HG03565 (cell line): Measurements from ENCODE around the gene TAPT1.
"Not testable (repeated sequence)": the region's sequence is repeated elsewhere in the genome, so short reads cannot be mapped to it uniquely, and the experiment has no call there.

Source experiments
- ATAC-seq: cut with Tn5 transposase; IDR thresholded peaks from one replicate; pipeline ENCODE4 v1.9.1; 2021; ENCODE audit warnings: mild to moderate bottlenecking, moderate library complexity; ENCODE audit not compliant: unreplicated experiment

Gene TAPT1

DNA sequence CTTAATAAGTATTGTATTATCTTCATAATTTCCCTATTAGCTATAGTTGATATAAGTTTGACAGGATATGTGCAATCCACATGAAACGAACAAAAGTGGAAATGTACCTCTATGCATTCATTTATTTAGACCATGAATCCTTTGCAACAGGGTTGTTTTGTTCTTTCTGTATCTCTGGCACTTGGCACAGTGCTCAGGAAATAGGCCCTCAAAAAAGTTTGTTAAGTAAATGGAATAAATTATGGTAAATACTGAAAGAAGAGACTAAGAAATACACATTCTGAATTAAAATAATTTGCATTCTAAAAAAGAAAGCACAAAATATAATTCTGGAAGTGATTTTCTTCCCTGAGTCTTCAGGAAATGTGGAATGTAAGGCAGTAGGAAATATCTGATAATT, 39.3 kb downstream of the TAPT1 start:
- ATAC-seq: no peak

DNA sequence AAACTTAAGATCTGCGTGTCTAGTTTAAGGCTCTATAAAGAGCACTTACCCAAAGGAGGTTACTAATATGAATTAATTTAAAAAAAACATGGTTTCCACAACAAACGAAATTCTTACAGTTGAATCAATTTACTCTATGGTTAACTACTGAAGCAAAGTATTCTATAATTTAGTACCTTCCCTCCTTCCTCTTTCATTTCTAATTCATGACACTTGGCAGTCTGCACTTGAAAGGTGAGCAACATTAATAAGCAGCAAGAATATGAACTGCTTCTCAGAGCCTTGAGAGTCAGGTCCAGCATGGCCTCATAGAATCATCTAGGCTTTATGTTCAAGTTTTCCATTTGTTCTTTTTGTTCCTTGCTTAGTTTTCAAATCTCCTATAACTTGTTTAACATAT, 42.7 kb downstream of the TAPT1 start:
- no peak for ATAC-seq

DNA sequence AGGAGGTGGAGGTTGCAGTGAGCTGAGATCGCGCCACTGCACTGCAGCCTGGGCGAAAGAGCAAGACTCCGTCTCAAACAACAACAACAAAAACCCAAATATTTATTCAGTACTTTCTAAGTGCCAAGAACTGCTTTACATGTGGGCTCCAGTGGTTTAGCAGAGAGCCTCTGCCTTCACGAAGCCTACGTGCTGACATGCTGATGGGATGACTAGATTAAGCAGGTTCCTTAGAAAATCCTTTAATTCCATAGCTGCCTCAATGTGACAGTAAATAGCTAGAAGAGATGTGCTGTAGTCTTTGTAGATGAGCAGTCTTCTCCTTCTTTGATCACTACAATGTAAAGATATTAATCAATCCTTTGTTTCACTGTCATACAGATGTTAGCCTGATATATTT, 49.6 kb downstream of the TAPT1 start:
- ATAC-seq: no peak

DNA sequence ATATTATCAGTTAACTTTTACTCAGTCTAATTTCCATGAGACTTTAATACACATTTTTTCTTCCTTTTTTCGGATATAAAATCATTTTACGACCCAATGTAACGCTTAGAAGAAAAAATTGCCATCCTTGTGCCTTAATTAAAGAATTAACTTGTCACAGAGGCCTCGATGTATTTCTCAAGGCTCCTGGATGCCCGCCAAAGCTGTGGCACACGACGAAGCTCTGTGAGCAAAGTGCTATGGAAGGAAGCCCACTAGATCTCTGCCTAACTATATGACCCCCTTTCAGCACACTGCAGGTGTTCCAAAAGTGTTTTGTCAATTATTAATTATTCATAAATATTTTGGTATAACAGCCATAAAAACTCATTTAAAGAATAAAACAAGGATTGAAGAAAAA, 54.4 kb downstream of the TAPT1 start:
- no peak for ATAC-seq

DNA sequence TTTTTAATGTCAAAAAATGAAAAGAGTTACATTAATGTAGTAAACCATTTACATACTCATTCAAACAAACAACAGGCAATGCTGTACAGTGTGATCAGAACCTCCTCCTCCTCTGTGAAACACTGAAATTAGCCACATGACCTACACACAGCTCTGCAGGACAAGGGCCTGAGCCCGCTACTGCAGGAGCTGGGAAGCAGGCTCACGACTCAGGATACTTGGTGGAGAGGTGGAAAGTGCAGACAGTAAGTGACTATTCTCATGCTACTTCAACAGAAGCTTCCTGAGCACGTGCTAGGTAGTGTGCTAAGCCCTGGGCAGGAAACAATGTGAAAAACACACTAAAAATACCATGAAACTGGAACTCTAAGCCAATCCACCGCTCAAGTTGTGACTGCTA, 56.8 kb downstream of the TAPT1 start:
- no peak for ATAC-seq

DNA sequence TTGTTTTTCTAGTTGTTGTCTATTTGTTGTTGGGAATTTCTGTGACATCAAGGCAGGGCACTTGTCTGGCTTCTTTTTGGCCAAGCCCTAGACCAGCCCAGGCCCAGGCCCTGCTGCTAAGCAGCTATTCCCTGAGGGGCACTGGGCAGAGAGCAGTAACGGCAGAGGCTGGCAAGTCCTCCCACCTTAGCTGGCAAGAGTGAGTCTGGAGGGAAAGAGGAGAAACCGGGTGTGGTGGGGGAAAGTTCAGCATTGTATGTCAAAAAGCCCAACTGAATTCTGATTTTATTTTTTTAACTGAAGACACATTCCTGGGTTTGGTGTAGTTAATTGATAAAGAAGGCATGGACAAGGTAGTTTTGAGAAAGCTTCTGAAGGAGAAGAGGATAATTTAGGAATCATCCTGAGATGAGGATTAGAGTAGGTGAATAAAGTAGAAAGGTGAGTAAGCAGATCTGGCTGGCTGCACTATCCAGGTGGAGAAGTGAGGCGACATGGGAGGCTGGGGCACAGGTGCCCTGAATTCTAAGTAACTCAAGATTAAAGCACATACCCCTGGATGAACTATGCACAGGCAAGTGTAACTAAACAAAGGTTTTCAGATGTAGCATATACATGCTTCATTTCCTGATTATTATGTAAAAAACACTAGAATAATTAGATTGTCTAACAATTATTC, 57.4 kb downstream of the TAPT1 start:
- ATAC-seq: no peak

DNA sequence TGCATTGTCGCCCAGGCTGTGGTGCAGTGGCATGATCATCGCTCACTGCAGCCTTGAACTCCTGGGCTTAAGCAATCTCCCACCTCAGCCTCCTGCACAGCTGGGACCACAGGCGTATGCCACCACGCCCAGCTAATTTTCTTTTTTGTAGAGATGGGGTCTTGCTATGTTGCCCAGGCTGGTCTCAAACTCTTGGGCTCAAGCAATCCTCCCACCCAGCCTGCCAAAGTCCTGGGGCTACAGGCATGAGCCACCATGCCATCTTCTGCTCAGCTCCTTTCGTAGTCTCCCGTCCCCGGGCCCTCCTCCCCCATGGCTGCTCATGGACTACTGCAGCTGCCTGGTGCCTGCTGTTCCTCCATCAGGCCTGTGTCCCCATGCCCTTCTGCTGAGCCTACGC, 58.1 kb downstream of the TAPT1 start:
- ATAC-seq: no peak

DNA sequence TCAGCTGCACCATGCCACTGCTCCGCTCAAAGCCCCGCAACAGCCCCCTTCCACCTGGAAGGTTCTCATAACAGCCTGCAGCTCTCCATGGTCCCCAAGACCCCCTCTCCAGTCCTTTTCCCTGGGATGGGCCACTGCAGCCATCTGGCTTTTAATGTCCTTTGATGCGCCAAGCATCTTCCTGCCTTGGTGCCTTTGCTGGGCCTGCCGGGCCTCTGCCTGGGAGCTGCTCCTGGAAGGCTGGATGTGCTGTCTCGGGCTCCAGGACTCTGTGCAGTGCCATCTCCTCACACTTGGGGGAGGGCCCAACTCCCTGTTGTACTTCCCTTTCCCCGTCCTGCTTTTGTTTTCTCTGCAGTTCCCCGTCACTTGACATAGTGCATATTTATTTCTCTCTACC, 60.3 kb downstream of the TAPT1 start:
- no peak for ATAC-seq

DNA sequence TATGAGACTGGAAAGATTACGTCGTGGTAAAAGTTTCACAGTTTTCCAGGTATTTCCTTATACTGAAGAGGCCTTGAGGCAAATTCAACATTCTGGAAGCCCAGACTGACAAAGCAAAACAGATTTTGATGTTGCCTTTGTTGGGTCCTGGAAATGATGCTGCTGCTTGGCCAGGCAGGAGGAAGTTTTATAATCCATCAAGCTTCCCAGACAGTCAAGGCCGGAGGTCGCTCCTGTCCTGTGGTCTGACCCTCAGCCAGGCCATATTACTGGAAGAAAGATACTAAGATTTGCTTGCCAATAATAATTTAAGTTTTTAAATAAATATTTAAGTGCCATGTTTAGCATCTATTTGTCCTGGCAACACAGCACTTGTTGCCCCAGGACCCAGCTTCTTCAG, 63.4 kb downstream of the TAPT1 start:
- ATAC-seq: no peak

DNA sequence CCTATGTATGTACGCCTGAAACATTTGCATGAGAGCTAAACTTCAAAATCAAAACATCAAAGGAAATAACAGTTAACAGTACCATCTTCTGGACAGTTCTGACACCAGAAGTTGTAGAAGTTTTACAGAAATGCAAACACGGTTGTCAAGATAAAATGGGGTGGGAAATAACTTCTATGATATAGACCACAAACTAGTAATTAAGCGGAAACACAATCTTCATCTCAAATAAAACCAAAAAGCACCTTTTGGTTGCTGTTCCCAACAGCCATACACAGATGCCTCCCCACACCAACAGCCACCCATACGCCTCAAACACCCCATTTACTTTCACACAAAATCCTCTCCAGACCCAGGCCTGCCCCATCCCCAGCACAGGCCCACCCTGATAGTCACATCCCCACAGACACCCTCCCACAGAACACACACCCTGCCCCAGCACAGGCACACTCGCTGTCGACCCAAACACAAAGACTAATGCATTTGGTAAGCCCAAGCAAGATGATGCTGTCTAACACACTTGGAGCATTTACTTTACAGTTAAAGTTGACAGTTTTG, 64.3 kb downstream of the TAPT1 start:
- ATAC-seq: no peak

DNA sequence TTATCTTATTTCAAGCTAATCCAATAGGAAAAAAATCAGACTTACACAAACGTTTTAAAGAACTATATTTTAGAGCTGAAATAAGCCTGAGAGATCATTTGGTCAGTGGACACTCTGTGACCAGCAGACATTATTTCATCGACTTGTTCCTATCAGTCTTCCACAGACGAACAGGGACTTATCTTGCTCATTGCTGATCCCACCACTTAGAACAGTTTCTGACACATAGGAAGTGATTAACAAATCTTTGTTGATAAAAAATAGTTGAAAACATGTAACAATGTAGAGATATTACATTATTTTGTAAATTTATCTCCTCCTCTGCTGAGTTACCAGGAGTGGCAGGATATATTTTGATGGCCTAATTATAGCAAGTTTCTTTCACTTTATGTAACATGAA, 65.8 kb downstream of the TAPT1 start:
- ATAC-seq: no peak

DNA sequence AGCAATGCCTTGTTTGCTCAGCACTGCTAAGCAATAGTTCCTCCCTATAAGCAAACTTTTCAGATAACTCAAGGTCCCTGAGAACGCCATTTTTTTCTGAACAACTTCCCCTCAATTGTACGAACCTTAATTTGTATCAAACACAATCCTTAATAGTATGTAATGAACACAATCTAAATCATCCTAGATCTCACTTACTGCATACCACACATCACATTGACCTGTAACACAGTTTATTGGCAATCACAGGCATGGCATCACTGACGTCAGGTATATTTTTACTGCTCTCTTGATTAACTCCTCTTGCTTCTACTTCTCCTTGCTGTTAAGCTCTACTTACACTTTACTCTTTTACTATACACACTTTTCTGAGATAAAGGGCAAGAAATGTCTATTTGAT, 67.0 kb downstream of the TAPT1 start:
- no peak for ATAC-seq

DNA sequence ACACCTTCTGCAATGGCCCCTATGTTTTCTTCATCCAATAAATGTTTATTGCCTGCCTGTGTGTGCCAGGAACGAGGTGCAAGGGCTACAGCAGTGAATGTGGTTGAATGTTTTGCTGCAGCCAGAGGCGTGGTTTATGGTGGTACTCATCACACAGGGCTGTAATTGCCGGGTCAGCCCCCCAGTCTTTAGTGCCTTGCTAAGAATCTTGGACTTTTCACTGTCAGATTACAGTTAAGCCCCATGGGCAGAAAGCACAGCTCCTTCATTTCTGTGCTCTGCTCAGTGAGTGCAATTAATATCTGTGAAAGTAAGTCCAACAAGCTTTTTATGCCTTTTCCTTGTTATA, 67.8 kb downstream of the TAPT1 start:
- no peak for ATAC-seq

DNA sequence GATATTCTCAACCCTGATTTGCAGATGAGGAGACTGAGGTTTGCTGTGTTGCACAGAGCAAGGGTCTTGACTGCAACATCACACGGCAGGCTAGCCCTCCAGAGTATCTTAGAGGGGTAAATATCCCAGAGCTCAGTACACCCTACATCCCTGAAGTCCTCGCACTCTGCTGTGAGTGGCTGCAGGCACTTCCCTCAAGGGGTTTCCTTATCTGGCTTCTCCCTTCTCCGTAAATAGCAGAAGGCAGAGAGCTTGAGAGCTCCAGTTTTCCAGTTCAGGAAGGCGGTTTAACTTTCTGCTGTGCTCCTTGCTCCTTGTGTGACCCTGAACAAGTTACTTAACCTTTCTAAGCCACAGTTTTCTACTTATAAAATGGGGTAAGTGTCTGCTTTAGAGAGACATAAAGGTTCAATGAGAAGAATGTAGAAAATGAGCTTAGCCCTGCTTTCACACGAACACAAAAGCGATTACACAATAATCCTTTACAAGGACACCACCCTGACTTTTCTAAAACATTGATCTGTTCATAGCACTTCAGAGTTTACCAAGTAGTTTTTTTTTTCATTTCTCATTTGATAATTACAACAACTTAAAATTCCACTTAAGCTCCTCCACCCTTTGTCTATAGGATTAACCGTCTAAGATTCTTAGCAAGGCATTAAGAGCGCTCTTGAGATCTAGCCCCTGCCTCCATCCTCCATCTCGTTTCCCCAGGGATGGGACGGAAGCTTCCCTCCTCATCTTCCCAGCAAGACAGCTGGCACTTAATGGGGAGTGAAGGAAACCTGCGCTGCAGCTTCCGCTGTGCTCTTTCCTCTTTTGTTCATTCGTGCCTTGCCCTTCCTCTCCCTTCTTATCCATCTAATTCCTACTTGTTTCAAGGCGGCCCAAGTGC, 68.4 kb downstream of the TAPT1 start:
- no peak for ATAC-seq

DNA sequence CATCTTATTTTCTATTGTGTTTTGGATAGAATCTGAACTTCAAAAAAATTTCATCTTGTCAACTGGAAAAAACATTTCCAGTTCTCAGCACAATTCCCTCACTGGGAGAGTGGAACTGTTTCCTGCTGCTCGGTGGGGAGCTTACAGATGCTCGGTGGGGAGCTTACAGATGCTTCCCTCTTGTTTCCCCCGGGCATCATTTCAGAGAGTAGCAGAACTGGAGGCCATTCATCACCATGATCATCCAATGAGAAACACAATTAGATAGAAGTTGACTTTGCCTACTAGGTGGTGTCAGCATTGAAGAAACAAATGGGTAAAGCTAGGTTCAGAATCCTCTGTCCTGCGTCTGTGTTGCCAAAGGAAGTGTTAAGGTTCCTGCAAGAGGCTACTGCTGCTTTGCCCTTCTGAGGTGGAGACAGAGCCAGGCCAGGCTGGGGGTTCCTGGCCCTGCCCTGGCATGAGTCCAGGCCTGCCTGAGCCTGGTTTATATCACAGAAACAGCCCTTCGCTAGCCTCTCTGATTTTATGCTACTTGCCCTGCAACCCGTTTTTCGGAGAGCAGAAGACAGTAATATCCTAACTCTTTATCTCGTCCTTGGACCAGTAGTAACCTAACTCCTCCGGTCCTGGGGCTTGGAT, 70.6 kb downstream of the TAPT1 start:
- ATAC-seq: no peak

DNA sequence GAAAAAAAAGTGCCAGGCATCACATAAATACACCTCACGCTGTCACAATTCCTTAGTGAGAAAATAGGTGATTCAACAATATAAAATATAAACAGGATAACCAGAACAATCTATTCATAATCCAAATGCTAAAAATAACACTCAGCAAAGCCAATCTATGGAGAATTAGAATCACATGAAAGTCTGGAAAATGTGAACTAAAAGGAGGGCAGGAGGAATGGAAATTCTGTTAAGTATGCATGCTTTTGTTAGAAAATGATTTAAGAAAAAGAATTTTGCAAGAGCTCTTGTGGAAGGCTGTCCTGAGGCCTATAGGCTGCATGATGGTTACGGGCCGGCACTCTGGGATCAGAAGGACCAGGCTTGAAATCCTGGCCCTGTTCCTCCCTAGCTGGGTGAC, 71.8 kb downstream of the TAPT1 start:
- ATAC-seq: no peak

DNA sequence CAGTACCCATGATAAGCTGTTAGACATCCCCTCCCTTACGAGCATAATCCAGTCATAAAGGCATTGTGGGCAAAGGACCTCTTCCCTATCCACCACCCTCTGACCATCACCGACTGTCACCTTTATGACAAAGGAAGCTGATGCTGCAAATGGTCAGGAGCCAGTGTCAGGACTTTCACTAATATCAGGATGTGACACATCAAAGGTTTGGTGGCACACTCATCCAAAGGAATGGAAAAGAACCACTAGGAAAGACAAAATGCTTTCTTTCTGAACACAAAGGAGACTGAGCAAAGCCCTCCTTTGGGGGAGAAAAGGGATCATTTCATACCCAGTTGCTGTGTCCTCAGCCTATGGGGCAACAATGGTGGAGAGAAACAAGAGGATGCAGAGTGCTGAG, 75.6 kb downstream of the TAPT1 start:
- no peak for ATAC-seq

DNA sequence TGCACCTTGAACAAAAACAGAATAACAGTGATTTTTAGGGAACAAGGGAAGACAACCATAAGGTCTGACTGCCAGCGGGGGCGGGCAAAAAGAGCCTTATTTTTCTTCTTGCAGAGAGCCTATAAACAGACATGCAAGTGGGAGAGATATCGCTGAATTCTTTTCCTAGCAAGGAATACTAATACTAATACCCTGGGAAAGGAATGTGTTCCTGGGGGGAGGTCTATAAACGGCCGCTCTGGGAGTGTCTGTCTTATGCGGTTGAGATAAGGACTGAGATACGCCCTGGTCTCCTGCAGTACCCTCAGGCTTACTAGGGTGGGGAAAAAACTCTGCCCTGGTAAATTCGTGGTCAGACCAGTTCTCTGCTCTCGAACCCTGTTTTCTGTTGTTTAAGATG, 81.4 kb downstream of the TAPT1 start:
- not testable (repeated sequence) for ATAC-seq

DNA sequence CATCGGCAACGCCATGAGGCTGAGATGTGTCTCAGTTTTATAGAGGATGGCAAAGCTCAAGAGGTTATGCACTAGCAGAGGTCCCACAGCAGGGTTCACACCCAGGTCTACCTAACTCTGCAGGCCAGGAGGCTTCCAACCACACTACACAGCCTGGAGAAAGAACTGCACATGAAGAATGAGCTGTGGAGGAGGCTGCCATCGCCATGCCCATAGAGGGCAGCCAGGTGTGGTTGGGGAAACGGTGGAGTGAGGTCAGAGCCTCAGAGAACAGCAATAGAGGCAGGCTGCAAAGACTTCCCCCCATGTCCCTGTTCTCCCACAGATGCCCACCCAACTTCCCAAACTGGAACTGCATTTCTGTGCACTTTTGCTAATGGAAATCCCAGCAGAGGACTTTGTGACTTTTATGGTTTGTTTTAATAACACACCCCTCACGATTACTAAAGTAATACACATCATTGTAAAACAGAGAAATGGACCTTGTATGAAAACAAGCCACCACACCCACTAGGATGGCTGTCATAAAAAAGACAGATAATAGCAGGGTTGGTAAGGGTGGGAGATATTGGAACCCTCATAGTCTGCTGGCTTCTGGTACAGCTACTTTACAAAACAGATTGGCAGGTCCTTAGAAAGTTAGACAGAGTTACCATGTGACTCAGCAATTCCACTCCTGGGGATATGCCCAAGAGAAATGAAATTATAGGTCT, 83.5 kb downstream of the TAPT1 start:
- ATAC-seq: no peak

DNA sequence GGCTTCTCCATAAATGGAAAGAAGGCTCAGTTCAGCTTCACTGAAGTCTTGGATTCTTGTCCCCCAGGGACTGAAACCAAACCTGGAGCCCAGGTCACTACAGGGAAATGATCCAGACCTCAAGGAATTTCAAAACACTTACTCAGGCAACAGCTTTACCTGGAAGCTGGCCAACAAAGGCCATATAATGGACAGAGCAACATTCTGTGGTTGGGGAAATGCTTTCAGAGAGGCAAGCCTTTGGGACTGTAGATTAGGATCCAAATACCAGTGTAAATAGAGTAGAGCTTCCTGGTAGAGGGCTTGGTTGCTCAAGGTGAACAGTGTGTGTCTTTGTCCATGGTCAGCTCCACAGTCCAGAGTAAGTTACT, 85.4 kb downstream of the TAPT1 start:
- no peak for ATAC-seq

DNA sequence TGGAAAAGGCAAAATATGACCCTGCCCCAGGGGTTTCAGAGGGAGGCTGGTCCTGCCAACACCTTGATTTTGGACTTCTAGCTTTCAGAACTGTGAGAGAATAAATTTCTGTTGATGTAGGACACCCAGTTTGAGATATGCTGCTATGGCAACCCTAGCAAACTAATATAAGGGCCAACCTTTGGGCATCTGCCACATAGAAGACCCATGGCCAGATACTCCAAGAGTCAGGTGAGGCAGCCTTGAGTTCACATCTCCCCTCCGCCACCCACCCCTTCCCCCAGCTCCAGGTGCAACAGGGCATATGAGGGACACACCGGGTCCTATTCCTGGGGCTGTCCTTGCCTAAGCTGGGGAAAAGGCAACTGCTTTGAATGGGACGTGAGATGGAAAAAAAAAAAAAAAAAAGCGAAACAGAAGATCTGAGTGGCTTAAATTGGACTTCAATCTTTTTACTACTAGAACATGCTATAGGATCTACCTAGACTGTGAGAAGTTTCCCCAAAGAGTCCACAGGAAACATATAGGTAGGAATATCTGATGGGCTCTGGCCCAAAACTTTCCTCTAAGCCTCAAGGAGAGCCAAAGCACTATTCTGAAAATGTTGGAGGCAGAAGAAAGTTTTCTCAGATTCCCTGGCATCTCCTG, 85.9 kb downstream of the TAPT1 start:
- ATAC-seq: no peak
